Measurements from ENCODE around the gene ZNF587. TPM values are rescaled to one million over a fixed set of nuclear protein-coding genes. Genes with fewer than 3 reads are reported as not detected.

Gene ZNF587
- total and polyA plus RNA-seq, 7 donors: 4.2 to 39.0 (median 26.8) TPM

DNA sequence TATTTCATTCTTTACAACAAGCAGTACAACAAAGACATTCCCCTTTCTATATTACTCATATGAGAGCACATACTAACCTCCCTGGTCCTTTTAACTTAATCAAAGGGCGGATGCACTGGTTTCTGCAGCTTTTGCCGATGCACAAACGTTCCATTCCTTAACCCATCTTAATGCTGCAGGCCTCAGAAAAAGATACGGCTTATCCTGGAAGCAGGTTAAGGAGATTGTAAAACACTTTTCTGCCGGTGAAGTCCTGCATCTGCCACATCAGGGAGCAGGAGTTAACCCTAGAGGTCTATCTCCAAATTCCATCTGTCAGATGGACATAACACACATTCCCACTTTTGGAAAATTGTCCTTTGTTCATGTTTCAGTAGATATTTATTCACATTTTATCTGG, 50.7 kb downstream of the ZNF587 start:
- Histone ChIP-seq H3K9me3 (peaks cover 0 to 2% (median 0%) of the 10 kb centered on the region in 4 donors), H3K27me3 (no peaks in the 10 kb centered on the region), H3K4me1 (no peaks in the 10 kb centered on the region), H3K4me3 (no peak overlapping the region), H3K36me3 (no peaks in the 10 kb centered on the region), H3K27ac (no peak overlapping the region)
- intact Hi-C loops (cut with DNase I): no loop called here
- TF ChIP-seq, protein P1, sequence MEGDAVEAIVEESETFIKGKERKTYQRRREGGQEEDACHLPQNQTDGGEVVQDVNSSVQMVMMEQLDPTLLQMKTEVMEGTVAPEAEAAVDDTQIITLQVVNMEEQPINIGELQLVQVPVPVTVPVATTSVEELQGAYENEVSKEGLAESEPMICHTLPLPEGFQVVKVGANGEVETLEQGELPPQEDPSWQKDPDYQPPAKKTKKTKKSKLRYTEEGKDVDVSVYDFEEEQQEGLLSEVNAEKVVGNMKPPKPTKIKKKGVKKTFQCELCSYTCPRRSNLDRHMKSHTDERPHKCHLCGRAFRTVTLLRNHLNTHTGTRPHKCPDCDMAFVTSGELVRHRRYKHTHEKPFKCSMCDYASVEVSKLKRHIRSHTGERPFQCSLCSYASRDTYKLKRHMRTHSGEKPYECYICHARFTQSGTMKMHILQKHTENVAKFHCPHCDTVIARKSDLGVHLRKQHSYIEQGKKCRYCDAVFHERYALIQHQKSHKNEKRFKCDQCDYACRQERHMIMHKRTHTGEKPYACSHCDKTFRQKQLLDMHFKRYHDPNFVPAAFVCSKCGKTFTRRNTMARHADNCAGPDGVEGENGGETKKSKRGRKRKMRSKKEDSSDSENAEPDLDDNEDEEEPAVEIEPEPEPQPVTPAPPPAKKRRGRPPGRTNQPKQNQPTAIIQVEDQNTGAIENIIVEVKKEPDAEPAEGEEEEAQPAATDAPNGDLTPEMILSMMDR (IDR thresholded peaks at IDR 0.05): no peak
- WGBS, 2 donors: 81 to 87% methylated on average over 5 of the region's 5 CpGs
- DNase-seq: no peak

GRCh38 chr19:57903618-57904184, 54.0 kb downstream of the ZNF587 start:
- peaks cover 0 to 18% (median 5%) of the 10 kb centered on the region in 4 donors for H3K36me3 ChIP-seq
- no peak overlapping the region for H3K27ac ChIP-seq
- H3K4me3 ChIP-seq: no peak overlapping the region
- WGBS, 2 donors: 37 to 80% methylated on average over 7 of the region's 7 CpGs
- H3K4me1 ChIP-seq: no peaks in the 10 kb centered on the region
- H3K9me3 ChIP-seq: peaks cover 0 to 4% (median under 1%) of the 10 kb centered on the region in 4 donors
- intact Hi-C loops (cut with DNase I): loop anchor here (2.0 kb wide), 1 partner anchor 165 kb away; no protein-coding TSS in a partner anchor
- DNase-seq: no peak
- H3K27me3 ChIP-seq: no peaks in the 10 kb centered on the region
- TF ChIP-seq POLR2A (IDR thresholded peaks at IDR 0.05): no peak
- TF ChIP-seq POLR2AphosphoS5 (IDR thresholded peaks at IDR 0.05): no peak
- TF ChIP-seq EP300 (IDR thresholded peaks at IDR 0.05): no peak
- TF ChIP-seq, protein P1 (IDR thresholded peaks at IDR 0.05): no peak

- Histone ChIP-seq H3K4me3 (no peak overlapping the region), H3K27ac (no peak overlapping the region), H3K36me3 (peaks cover 5 to 26% (median 12%) of the 10 kb centered on the region in 4 donors), H3K9me3 (peaks cover 0 to 7% (median under 1%) of the 10 kb centered on the region in 4 donors), H3K4me1 (no peaks in the 10 kb centered on the region), H3K27me3 (no peaks in the 10 kb centered on the region)
- intact Hi-C loops (cut with DNase I): no loop called here
- TF ChIP-seq, protein P1 (IDR thresholded peaks at IDR 0.05): no peak
- TF ChIP-seq EP300 (IDR thresholded peaks at IDR 0.05) (no peak), POLR2AphosphoS5 (IDR thresholded peaks at IDR 0.05) (no peak), POLR2A (IDR thresholded peaks at IDR 0.05) (no peak)
- DNase-seq: no peak
- WGBS, 2 donors: 86 to 92% methylated on average over 6 of the region's 6 CpGs
Observed at GRCh38 chr19:57905258-57905657, 55.6 kb downstream of the ZNF587 start.

DNA sequence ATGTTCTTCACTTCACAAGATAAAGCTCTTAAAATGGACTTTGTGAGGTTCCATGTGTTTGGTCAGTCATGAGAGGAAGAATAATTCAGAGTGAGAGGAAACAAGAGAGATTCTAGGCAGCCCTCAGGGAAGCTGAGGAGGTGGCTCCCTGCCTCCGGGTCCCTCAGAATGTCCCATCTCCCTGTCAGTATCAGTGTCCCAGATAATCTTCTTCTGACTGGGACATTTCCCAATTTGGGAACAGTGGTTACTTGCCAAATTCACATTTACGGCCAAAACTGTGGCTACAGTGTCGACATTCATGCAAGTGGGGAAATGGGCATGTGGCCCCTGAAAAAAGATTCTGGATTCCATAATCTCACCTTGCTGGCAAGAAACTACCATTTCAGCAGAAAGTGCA, 57.7 kb downstream of the ZNF587 start:
- H3K27me3 ChIP-seq: no peaks in the 10 kb centered on the region
- intact Hi-C loops (cut with DNase I): no loop called here
- no peaks in the 10 kb centered on the region for H3K4me1 ChIP-seq
- DNase-seq: no peak
- H3K4me3 ChIP-seq: no peak overlapping the region
- peaks cover 5 to 46% (median 26%) of the 10 kb centered on the region in 4 donors for H3K36me3 ChIP-seq
- H3K27ac ChIP-seq: no peak overlapping the region
- H3K9me3 ChIP-seq: peaks cover 0 to 9% (median 6%) of the 10 kb centered on the region in 4 donors
- 94 to 97% methylated on average over 3 of the region's 3 CpGs for WGBS, 2 donors
- TF ChIP-seq EP300 (IDR thresholded peaks at IDR 0.05) (no peak), POLR2AphosphoS5 (IDR thresholded peaks at IDR 0.05) (no peak), POLR2A (IDR thresholded peaks at IDR 0.05) (no peak)
- TF ChIP-seq, protein P1 (IDR thresholded peaks at IDR 0.05): no peak

GRCh38 chr19:57914531-57914930, 64.9 kb downstream of the ZNF587 start:
- no peak for DNase-seq
- H3K9me3 ChIP-seq: peaks cover 0 to 10% (median 7%) of the 10 kb centered on the region in 4 donors
- TF ChIP-seq POLR2A (IDR thresholded peaks at IDR 0.05): no peak
- TF ChIP-seq, protein P1 (IDR thresholded peaks at IDR 0.05): no peak
- no peak for TF ChIP-seq EP300 (IDR thresholded peaks at IDR 0.05)
- no peak for TF ChIP-seq POLR2AphosphoS5 (IDR thresholded peaks at IDR 0.05)
- H3K36me3 ChIP-seq: peaks cover 0 to 26% (median 20%) of the 10 kb centered on the region in 4 donors
- intact Hi-C loops (cut with DNase I): no loop called here
- H3K4me1 ChIP-seq: peaks cover 0 to 19% (median 11%) of the 10 kb centered on the region in 4 donors
- H3K4me3 ChIP-seq: no peak overlapping the region
- no peak overlapping the region for H3K27ac ChIP-seq
- 92 to 96% methylated on average over 3 of the region's 3 CpGs for WGBS, 2 donors
- H3K27me3 ChIP-seq: no peaks in the 10 kb centered on the region
